GM12878 (cell line): ENCODE results near the gene MSANTD2. TPM values are rescaled to one million over a fixed set of nuclear protein-coding genes. Genes with fewer than 3 reads are reported as not detected.

Experiments
- ATAC-seq: fragments of 200-7000 bp; cut with Tn5 transposase; 3 replicates; pipeline ENCODE4 v1.9.1; 2020; ENCODE audit warnings: mild to moderate bottlenecking, moderate library complexity
- BruUV-seq: library from RNA; stranded (reverse); fragments of 400-500 nt; replicated peaks from 2 replicates; lab custom pipeline; 2021; lab: Mats Ljungman, UMichigan
- CTCF ChIA-PET: fragments of 300-600 bp; sonication (Branson Sonifier 250); formaldehyde crosslinking; extraction: SDS; loops from one replicate; lab custom pipeline; 2021; ENCODE audit warnings: inconsistent platforms; lab: Yijun Ruan, JAX
- POLR2A ChIA-PET: fragments of 350-600 bp; formaldehyde crosslinking; extraction: SDS; loops from one replicate; lab custom pipeline; 2021; ENCODE audit warnings: inconsistent platforms; lab: Charles Lee
- RAD21 ChIA-PET: fragments of 300-600 bp; sonication (Branson Sonifier 250); formaldehyde crosslinking; loops from one replicate; lab custom pipeline; 2023; ENCODE audit warnings: antibody characterized with exemption; ENCODE audit not compliant: unreplicated experiment; lab: Charles Lee
- SMC1A ChIA-PET: fragments of 300-600 bp; sonication (Branson Sonifier 250); formaldehyde crosslinking; loops from one replicate; lab custom pipeline; 2023; ENCODE audit not compliant: unreplicated experiment, uncharacterized antibody; lab: Charles Lee
- DNase-seq: peaks from one replicate; pipeline ENCODE4 v3.0.0-alpha.2; 2011; ENCODE audit warnings: low read depth, low spot score
- FAIRE-seq: peaks from 3 replicates; lab custom pipeline; 2011; peaks lifted over from hg19 to GRCh38; lab: Jason Lieb, UNC
- H2AFZ ChIP-seq: 2 replicates; pipeline ENCODE4 v1.6.0; 2011; ENCODE audit warnings: low read depth, low read length, control low read depth; ENCODE audit not compliant: control insufficient read depth
- H3K27ac ChIP-seq: 2 replicates; pipeline ENCODE4 v1.5.1; 2011; ENCODE audit warnings: control low read depth; ENCODE audit not compliant: control insufficient read depth, insufficient read depth
- H3K27me3 ChIP-seq, 2 experiments: replicated peaks in 1 of 2; 2 replicates each; pipeline versions ENCODE4 v1.6.0 to v1.6.1; 2011; ENCODE audit warnings: low read length in 1 of 2; ENCODE audit not compliant: control insufficient read depth in 2 of 2, insufficient read depth in 2 of 2
- H3K36me3 ChIP-seq, 2 experiments: 2 replicates each; pipeline ENCODE4 v1.5.1; 2011; ENCODE audit warnings: low read length in 1 of 2; ENCODE audit not compliant: control insufficient read depth in 2 of 2, insufficient read depth in 2 of 2
- H3K4me1 ChIP-seq: 2 replicates; pipeline ENCODE4 v1.6.1; 2011; ENCODE audit warnings: mild to moderate bottlenecking, low read length, moderate library complexity, mixed read lengths; ENCODE audit not compliant: control insufficient read depth, insufficient read depth
- H3K4me2 ChIP-seq: 2 replicates; pipeline ENCODE4 v1.6.0; 2011; ENCODE audit warnings: control low read depth; ENCODE audit not compliant: control insufficient read depth, insufficient read depth
- H3K4me3 ChIP-seq: fragments of 200-600 bp; sonication (generic); 2 replicates; pipeline ENCODE4 v1.5.1; 2016
- H3K79me2 ChIP-seq: 2 replicates; pipeline ENCODE4 v1.6.0; 2011; ENCODE audit warnings: low read length; ENCODE audit not compliant: control insufficient read depth, insufficient read depth
- H3K9ac ChIP-seq: 2 replicates; pipeline ENCODE4 v1.8.0; 2011; ENCODE audit warnings: low read length, control low read depth, mixed read lengths; ENCODE audit not compliant: control insufficient read depth, insufficient read depth
- H3K9me3 ChIP-seq: replicated peaks from 3 replicates; pipeline ENCODE4 v1.5.1; 2011; ENCODE audit warnings: mild to moderate bottlenecking, low read length; ENCODE audit not compliant: control insufficient read depth, insufficient read depth
- H4K20me1 ChIP-seq: 2 replicates; pipeline ENCODE4 v1.6.0; 2011; ENCODE audit not compliant: control insufficient read depth, insufficient read depth
- MTA3 ChIP-seq: IDR thresholded peaks from 2 replicates; pipeline ENCODE4 v1.6.1; 2012; ENCODE audit warnings: low read length, inconsistent platforms, borderline replicate concordance
- PAX8 ChIP-seq: fragments of 450-650 bp; IDR thresholded peaks from 2 replicates; pipeline ENCODE4 v1.6.1; 2017; ENCODE audit warnings: mild to moderate bottlenecking, moderate library complexity
- POLR2AphosphoS2 ChIP-seq: IDR thresholded peaks from 2 replicates; pipeline ENCODE4 v1.6.1; 2011; ENCODE audit warnings: low read depth, mild to moderate bottlenecking, low read length, improper control_type of control experiment, moderate library complexity
- SREBF2 ChIP-seq: IDR thresholded peaks from 2 replicates; pipeline ENCODE4 v1.6.1; 2012; ENCODE audit warnings: mild to moderate bottlenecking, low read length
- STAT3 ChIP-seq: IDR thresholded peaks from 2 replicates; pipeline ENCODE4 v1.6.1; 2011; ENCODE audit warnings: low read depth, low read length, improper control_type of control experiment
- ZSCAN29 ChIP-seq: fragments of 450-650 bp; IDR thresholded peaks from 2 replicates; pipeline ENCODE4 v1.6.1; 2017; ENCODE audit warnings: mild to moderate bottlenecking, moderate library complexity
- WGBS: methylation state at CpG from one replicate; pipeline ENCODE4 v1.1.6; 2016; ENCODE audit warnings: low lambda C conversion rate; ENCODE audit not compliant: insufficient replicate concordance, insufficient coverage; ENCODE audit errors: missing lambda C conversion rate; 5-methylcytosine and 5-hydroxymethylcytosine counted together
- in situ Hi-C: fragments of 300-500 bp; cut with MboI; formaldehyde crosslinking; loops from 9 replicates; pipeline ENCODE4 v1.14.3; 2018; ENCODE audit warnings: mixed read lengths
- intact Hi-C: fragments of 100-400 bp; cut with micrococcal nuclease; formaldehyde crosslinking; loops from one replicate; pipeline ENCODE4 v1.14.2; 2022; ENCODE audit not compliant: unreplicated experiment
- polyA plus RNA-seq, 11 experiments: library from polyadenylated mRNA; depleted of rRNA in 4 of 11; unstranded in 6 of 11; stranded (reverse) in 5 of 11; fragments of >200 nt; fragmentation: Nextera tagmentation in 4 of 11; fragmentation: Illumina TruSeq in 1 of 11; extraction: Ambion mirVana in 4 of 11; extraction: Trizol in 1 of 11; gene quantifications; 1 replicate in 1 of 11; 2 replicates in 10 of 11; pipeline versions ENCODE4 v1.2.1 to v1.2.3, GENCODE V29; 2011 to 2016; ENCODE audit warnings: inconsistent platforms in 2 of 11, missing spikeins in 2 of 11, low read depth in 1 of 11
- total RNA-seq, 4 experiments: library from RNA; depleted of rRNA in 3 of 4; stranded (reverse); fragments of >200 nt in 3 of 4; fragmentation: Illumina TruSeq in 1 of 4; extraction: Trizol in 1 of 4; gene quantifications; 2 replicates each; pipeline versions ENCODE4 v1.2.1 to v1.2.3, GENCODE V29; 2013 to 2021
- TF ChIP-seq, protein P1 (sequence below): IDR thresholded peaks from 2 replicates; pipeline ENCODE4 v1.6.1; 2011; ENCODE audit warnings: mild to moderate bottlenecking, low read depth, low read length, moderate library complexity; ENCODE audit not compliant: insufficient replicate concordance

MSANTD2 gene
- total and polyA plus RNA-seq, 10 of the 15 experiments (the other 5 are each of a cell fraction or from before 2014, with no cell fraction given), result 3.0 to 12.4 (median 8.0) TPM

DNA sequence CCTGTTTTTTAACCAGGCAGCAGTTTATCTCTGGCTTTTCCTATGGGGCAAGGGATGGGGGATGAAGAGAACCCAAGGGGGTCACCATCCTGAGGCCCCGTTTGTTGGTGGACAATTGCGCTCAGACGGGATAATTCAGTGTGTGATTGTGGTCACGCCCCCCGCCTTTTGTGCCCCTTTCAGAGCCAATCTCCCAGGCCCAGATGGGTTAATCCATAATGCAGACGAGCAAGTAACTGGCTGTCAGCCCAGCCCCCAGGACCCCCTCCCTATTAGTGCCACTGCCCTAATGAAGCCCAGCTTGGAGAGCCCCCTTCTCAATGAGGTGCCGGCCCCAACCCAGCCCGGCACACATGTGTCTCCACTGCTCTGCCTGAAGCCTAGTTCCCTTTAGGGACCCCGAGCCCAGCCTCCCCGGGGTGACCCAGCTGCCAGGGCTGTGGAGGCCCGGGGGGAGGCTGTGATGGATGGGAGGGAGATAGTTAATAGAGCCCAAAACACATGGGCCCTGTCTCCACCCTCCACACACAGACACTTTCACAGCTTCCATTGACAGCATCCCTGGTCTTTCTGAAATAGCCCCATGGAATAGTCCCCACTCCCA lies 46.0 kb upstream of the MSANTD2 start:
- TF ChIP-seq MTA3, result no peak
- no peak for TF ChIP-seq POLR2AphosphoS2
- TF ChIP-seq, protein P1, sequence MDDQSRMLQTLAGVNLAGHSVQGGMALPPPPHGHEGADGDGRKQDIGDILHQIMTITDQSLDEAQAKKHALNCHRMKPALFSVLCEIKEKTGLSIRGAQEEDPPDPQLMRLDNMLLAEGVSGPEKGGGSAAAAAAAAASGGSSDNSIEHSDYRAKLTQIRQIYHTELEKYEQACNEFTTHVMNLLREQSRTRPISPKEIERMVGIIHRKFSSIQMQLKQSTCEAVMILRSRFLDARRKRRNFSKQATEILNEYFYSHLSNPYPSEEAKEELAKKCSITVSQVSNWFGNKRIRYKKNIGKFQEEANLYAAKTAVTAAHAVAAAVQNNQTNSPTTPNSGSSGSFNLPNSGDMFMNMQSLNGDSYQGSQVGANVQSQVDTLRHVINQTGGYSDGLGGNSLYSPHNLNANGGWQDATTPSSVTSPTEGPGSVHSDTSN, result no peak
- TF ChIP-seq SREBF2, result no peak
- no peak for TF ChIP-seq PAX8
- TF ChIP-seq ZSCAN29, result no peak
- no peak for TF ChIP-seq STAT3
- Histone ChIP-seq H4K20me1 (no peaks in the 10 kb centered on the region), H3K79me2 (no peaks in the 10 kb centered on the region), H3K27me3 (peaks cover 6 to 25% of the 10 kb centered on the region in 2 experiments), H3K4me3 (no peak overlapping the region), H2AFZ (no peak overlapping the region), H3K4me2 (no peak overlapping the region), H3K9ac (no peak overlapping the region), H3K36me3 (no peaks in the 10 kb centered on the region), H3K27ac (no peak overlapping the region), H3K4me1 (no peaks in the 10 kb centered on the region), H3K9me3 (no peaks in the 10 kb centered on the region)
- ChIA-PET POLR2A (no interaction called here), CTCF (no interaction called here), RAD21 (no interaction called here), SMC1A (interaction anchor here (0.9 kb wide), 1 partner anchor 296 kb away, joined by 3 read pairs; no protein-coding TSS in a partner anchor)
- intact Hi-C loops, result no loop called here
- no peak for DNase-seq
- WGBS, result 2% methylated on average over 11 of the region's 11 CpGs
- BruUV-seq, result no TSS peak
- no peak for ATAC-seq
- in situ Hi-C loops, result loop anchor here (25.0 kb wide), 1 partner anchor 434 kb away; the partner anchor contains the start of gene OR8B4
- no peak for FAIRE-seq
